GM19239 (cell line): ENCODE data around the gene ZC3H10.

ENCODE experiments used
- DNase-seq: peaks from one replicate; pipeline ENCODE4 v3.0.0; 2011; ENCODE audit warnings: low spot score; ENCODE audit not compliant: insufficient read length
- FAIRE-seq: peaks from 2 replicates; lab custom pipeline; 2011; peaks lifted over from hg19 to GRCh38; lab: Jason Lieb, UNC

The ZC3H10 gene

GRCh38 chr12:56163533-56164344 lies 45.7 kb downstream of the ZC3H10 start:
- DNase-seq: no peak
- no peak for FAIRE-seq

- DNase-seq (no peak), FAIRE-seq (no peak)
These were observed 46.3 kb downstream of the ZC3H10 start for GRCh38 chr12:56164345-56164729.

DNA sequence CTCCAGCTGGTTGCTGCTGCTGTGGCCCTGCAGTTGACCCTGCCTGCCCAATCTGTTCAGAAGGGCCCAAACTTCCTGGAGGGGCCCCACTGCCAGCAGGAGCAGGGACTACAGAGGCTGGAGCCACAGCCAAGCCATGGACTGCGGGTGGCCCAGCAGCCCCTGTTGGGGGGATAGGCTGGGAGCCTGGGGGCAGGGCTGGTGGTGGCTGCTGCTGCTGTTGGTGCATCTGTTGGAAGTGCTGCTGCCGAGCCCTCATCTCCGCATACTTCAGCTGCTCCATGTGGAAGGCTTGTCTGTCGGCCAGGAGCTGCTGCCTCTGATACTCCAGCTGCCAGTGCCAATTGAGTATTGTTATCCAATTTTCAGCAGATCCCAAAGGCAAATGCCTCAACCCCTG lies 47.3 kb downstream of the ZC3H10 start:
- FAIRE-seq (no peak), DNase-seq (no peak)

GRCh38 chr12:56169229-56169759 lies 51.2 kb downstream of the ZC3H10 start:
- DNase-seq (no peak), FAIRE-seq (no peak)

DNA sequence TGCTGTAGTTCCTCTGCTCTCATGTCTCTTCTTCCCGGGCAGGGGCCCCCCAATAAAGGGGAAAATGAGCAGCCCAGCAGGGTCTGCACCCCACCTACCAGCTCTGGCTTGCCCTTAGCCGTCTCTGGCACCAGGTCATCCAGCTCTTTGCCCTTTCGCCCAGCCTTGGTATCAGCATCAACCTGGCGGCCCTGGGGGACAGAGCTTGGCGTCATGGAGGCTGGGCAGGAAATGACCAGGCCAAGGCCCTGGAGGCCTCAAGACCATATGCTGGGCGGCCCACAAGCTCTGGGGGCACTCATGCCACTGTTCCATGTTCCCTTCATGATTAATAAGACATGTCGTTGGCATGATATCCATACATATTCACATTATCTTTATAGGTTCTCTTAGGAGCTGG lies 54.8 kb downstream of the ZC3H10 start:
- DNase-seq (no peak), FAIRE-seq (no peak)
